GM21528 (cell line): ENCODE measurements around the gene RNF19B.

Source experiments
- ATAC-seq: cut with Tn5 transposase; IDR thresholded peaks from one replicate; pipeline ENCODE4 v1.9.1; 2021; ENCODE audit warnings: mild to moderate bottlenecking, moderate library complexity; ENCODE audit not compliant: unreplicated experiment, low FRiP score

The RNF19B gene

GRCh38 chr1:32971156-32971555 is 6.5 kb upstream of the RNF19B start:
- ATAC-seq, result no peak

DNA sequence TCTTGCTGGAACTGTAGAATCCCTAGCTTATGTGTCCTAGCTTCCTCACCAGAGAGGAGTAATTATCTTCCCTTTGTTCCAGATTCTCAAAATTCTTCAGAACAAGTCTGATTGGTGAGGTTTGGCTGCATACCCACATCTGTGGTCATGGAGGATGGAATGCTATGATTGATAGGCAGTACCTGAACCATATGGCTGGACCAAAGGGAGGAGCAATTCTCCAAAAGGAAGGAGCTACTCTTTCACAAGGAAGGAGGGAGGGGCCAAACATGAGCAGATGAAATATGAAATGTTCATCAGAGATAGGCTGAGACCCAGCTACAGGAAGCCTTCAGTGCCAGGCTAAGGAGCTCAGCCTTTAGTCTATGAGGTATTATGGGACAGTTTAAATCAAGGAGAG is 5.0 kb upstream of the RNF19B start:
- ATAC-seq, result no peak

DNA sequence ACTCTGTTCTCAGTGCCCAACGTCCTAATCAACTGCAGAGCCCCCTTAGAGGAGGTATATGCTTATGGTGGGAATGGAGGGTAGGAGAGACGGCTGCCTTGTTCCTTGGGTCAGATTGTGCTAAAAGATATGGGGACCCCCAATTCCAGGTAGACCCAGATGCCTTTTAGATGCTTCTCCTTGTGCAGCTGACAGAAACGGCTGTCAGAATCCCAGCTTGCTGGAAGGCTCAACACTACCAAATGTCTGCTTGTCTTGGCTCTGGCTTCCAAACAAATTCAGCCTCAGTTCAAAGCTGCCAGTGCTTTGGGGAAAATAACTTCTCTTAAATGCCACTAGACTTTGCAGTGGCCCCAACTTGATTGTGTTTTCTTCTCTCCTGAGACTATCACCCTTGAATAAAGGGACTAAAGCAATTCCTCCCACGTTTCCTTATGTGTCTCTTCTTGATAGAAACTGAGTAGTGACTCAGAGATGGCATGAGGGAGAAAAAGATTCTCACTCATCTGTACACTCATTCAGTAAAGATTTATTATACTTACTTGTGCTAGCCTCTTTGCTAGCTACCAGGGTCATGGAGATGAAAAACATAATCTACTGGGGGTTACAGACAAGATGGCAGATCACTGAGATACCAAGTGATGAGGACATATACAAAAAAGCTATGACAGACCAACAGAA is 3.4 kb upstream of the RNF19B start:
- no peak for ATAC-seq

GRCh38 chr1:32966900-32967299 is 2.3 kb upstream of the RNF19B start:
- ATAC-seq, result no peak

DNA sequence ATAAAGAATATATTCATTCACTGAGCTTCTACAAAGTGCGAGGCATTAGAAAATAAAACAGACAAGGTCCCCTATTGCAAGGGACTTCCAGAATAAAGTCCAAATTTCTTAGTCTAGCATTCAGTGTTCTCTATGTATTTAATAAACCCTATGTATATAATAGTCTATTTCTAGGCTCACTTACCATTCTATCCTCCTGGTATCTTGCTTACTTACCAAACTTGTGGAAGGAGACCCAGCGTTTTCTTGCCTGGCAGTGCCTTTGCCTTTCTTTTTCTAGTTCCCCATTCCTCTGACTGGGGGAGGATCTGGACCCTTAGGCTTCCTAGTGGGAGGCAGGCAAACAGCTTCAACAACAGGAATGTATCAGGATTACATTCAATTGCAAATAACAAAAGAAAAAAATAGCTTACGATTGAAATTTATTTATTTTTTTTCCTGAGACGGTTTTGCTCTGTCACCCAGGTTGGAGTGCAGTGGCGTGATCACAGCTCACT is 690 bp upstream of the RNF19B start:
- no peak for ATAC-seq

GRCh38 chr1:32963746-32964460 is 706 bp downstream of the RNF19B start:
- ATAC-seq, result peak; percentile 31

DNA sequence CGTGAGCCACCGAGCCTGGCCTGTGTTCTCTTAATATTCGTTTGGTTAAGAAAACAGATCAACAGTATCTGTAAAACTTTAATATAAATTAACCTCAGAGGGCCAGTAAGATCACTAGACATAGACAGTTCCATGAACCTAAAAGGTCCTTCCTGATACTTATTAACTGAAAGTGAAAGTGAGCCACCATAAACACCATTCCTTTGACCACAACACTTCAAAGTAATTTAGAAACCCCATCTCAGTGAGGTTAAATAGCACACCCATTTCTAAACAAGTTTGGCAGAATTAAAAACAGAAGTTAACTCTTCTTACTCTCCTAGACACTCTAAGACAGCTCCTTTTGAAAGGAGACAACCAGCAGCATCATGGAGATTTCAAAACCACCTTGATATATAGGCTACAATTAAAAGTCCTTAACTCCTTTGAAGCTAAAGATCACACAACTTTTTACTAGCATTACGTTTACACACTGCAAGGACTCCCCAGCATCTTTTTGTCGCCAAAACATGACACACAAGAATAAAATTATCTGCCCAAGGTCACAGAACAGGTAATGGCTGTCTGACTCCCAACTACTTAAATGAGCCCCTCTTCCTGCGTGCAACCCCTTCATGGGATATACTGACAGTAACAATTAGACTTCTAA is 2.2 kb downstream of the RNF19B start:
- no peak for ATAC-seq

GRCh38 chr1:32960819-32961355 is 3.7 kb downstream of the RNF19B start:
- no peak for ATAC-seq

DNA sequence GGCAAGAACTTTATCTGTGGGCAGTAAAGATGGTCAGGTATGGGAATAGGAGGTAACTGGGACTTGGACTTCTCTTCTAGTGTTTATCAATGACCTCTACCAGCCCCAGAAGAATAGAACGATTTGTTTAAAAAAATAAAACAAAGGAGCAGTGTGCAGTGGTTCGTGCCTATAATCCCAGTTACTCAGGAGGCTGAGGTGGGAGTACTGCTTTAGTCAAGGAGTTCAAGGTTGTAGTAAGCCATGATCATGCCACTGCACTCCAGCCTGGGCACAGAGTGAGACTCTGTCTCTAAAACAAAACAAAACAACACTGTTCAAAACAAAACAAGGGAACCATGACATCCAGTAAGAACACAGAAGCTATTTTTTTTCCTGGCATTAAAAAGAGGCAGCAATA is 4.3 kb downstream of the RNF19B start:
- ATAC-seq, result no peak

DNA sequence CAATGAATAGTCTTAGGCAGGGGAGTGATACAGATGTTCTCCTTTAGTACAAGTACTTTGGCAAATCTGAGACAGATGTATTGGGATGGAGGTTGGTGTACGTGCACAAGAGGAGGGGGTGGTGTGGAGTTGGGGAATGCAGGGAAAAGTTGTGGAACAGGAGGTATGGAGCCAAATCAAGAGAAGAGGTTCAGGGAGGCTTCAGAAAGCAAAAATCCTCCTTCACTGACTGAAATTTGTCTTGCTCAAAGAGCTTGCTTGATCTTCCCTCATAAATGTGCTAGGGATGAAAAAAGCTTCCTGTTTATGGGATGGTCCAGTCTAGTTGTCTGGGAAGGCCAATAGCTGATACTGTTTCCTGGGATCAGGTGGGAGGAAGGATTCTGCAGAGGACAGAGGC is 5.8 kb downstream of the RNF19B start:
- no peak for ATAC-seq

DNA sequence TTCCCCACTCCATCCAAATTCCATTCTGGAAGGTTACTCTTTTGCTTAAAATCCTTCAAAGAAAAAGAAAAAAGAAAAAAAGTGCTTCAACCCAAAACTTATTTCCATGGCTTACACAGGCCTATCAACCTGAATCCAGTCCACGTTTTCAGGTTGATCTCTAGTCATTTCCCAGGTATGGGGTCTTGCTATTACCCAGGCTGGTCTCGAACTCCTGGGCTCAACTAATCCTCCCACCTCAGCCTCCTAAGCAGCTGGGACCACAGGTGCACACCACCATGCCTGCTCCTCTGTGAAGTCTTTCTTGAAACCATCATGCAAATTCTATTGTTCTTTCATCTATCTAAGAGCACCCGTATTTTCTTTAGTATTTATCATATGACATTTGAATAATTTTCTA is 7.6 kb downstream of the RNF19B start:
- ATAC-seq, result no peak

- no peak for ATAC-seq
Observed at GRCh38 chr1:32954168-32954567, 10.4 kb downstream of the RNF19B start.

DNA sequence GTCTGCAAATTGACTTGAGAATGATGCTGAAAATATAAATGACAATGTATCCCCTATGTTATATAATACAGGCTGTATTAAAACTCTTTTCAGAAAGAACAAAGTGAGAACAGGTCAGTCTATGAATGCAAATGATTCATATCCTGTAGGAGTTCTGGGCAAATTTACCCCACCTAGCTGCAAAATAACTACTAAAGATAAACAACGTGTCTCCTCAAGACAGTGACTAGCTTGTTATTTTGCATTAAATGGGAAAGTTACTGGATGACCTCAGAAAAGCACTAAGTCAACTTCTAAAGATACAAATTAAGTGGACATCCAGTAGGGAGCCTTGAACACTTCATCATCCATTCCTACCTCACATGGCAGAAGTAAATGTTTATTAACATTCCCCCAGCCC is 11.1 kb downstream of the RNF19B start:
- ATAC-seq, result no peak

DNA sequence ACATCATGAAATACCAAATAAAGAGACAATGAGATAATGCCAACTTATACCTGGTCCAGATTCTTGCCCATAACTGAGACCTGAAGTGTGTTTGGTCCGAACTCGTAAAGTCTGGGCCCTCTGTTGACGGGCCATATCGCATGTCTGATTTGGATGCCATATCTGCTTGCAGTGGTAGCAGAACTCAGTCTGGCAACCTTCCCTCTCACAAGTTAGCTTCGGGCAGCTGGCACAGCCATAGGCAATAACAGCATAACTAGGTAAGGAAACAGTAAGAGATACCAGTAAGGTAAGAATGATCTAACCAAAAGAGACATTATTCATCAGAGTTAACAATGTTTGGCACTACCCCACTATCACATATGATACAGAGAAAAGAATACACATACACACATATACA is 15.1 kb downstream of the RNF19B start:
- no peak for ATAC-seq

- no peak for ATAC-seq
Observed at GRCh38 chr1:32948905-32949304, 15.7 kb downstream of the RNF19B start.

DNA sequence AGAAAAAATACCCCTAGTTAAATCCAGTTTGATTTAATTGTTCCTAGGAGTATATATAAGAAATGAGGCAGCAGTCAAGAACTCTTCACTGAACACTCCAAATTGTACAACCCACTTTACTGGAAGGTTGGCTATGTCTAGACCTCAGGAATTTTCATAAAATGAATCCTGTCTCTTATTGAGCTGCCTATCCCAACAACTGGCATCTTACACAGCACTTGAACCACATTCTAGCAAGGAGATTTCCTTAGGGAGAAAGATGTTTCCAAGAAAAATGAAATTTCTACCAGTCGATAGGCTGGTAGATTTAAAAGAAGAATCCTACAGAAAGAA is 16.3 kb downstream of the RNF19B start:
- no peak for ATAC-seq

DNA sequence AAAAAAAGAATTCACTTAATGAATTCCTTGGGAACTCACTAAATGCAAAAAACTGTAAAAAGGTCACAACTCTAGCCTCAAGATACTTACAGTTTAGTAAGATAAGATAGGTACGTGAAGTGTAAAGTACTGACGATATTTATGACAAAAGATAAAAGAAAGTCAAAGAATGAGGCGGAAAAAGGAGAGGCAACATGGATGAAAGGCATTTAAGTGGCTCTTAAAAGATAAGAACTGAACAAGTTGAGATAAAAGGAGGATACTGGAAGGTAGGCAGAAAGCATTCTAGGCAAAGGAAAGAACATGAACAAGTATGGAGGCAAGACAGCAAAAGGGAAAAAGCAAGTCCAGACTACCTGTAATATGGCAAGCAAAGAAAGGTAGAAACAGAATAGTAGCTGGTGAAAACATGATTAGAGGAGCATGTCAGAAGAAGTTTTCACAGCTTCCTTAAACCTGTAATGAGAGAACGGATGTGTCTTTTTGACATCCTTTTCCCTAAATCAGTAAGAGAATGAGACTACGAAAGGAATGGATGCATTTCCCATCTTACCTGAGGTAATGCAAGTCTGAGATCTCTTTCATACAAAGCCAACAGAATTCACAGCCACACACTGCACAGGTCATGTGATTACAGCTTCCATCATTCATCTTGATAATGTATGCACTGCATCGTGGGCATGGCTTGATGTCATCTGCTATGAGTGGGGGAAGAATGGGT is 16.8 kb downstream of the RNF19B start:
- no peak for ATAC-seq

DNA sequence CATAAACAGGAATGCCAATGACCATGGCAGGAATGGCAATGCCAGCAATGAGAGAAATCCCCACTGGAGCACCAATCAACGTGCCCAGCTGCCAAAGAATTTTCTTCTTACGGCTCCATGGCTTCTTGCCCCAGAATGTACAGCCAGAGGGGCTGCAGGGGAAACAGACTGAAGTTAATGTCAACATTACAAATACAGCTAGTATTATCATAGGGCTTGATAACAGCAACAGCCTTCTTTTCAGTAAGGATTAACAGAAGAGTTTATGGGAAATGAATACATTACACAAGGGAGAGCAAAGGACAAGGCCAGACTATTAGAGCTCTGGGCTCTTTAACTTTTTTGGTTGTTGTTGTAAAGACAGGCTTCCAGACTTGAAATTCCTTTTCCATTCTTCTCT is 18.2 kb downstream of the RNF19B start:
- ATAC-seq, result no peak

- ATAC-seq, result no peak
Observed at GRCh38 chr1:32944180-32944579, 20.4 kb downstream of the RNF19B start.

GRCh38 chr1:32939655-32940371 is 24.8 kb downstream of the RNF19B start:
- no peak for ATAC-seq
